H9 (cell line): ENCODE data around the gene DGCR2. TPM values are rescaled to one million over a fixed set of nuclear protein-coding genes. Genes with fewer than 3 reads are reported as not detected.
"Not testable (repeated sequence)": the region's sequence is repeated elsewhere in the genome, so short reads cannot be mapped to it uniquely, and the experiment has no call there.

Source experiments
- DNase-seq: peaks from one replicate; pipeline ENCODE4 v3.0.0-alpha.2; 2017
- H2AFZ ChIP-seq: one replicate; pipeline ENCODE4 v1.6.1; 2013; ENCODE audit warnings: mild to moderate bottlenecking, low read length, control low read depth, moderate library complexity
- H2AK5ac ChIP-seq: 2 replicates; pipeline ENCODE4 v1.6.1; 2013; ENCODE audit warnings: low read length, control low read depth, mixed read lengths; ENCODE audit not compliant: insufficient read length
- H2BK120ac ChIP-seq: one replicate; pipeline ENCODE4 v1.6.1; 2013; ENCODE audit warnings: low read depth, mild to moderate bottlenecking, low read length, control low read depth, inconsistent platforms; ENCODE audit not compliant: poor library complexity, severe bottlenecking
- H2BK12ac ChIP-seq: 2 replicates; pipeline ENCODE4 v1.6.1; 2013; ENCODE audit warnings: low read length, control low read depth, mixed read lengths, low read depth; ENCODE audit not compliant: insufficient read length
- H2BK15ac ChIP-seq: 2 replicates; pipeline ENCODE4 v1.6.1; 2013; ENCODE audit warnings: low read depth, low read length, control low read depth
- H2BK20ac ChIP-seq: one replicate; pipeline ENCODE4 v1.6.1; 2013; ENCODE audit warnings: low read depth, mild to moderate bottlenecking, low read length, control low read depth, inconsistent platforms; ENCODE audit not compliant: poor library complexity, severe bottlenecking
- H2BK5ac ChIP-seq: 2 replicates; pipeline ENCODE4 v1.6.1; 2013; ENCODE audit warnings: low read length, control low read depth, mixed read lengths; ENCODE audit not compliant: insufficient read length
- H3K14ac ChIP-seq: 2 replicates; pipeline ENCODE4 v1.6.1; 2013; ENCODE audit warnings: low read length, control low read depth; ENCODE audit not compliant: insufficient read depth
- H3K18ac ChIP-seq: 2 replicates; pipeline ENCODE4 v1.6.1; 2013; ENCODE audit warnings: low read depth, mild to moderate bottlenecking, mixed read lengths, low read length, control low read depth; ENCODE audit not compliant: insufficient read length
- H3K23ac ChIP-seq: 2 replicates; pipeline ENCODE4 v1.6.1; 2013; ENCODE audit warnings: low read length, control low read depth, mixed read lengths, low read depth; ENCODE audit not compliant: insufficient read length
- H3K23me2 ChIP-seq: 2 replicates; pipeline ENCODE4 v1.6.1; 2013; ENCODE audit warnings: low read depth, mild to moderate bottlenecking, mixed read lengths, low read length, control low read depth; ENCODE audit not compliant: insufficient read length, poor library complexity, severe bottlenecking
- H3K27ac ChIP-seq: 2 replicates; pipeline ENCODE4 v1.5.1; 2013; ENCODE audit warnings: low read length, control low read depth, mixed read lengths, low read depth; ENCODE audit not compliant: insufficient read length
- H3K27me3 ChIP-seq: 2 replicates; pipeline ENCODE4 v1.6.1; 2013; ENCODE audit warnings: low read length, control low read depth, inconsistent platforms; ENCODE audit not compliant: insufficient read depth
- H3K4ac ChIP-seq: 2 replicates; pipeline ENCODE4 v1.6.1; 2013; ENCODE audit warnings: low read depth, mild to moderate bottlenecking, control low read depth, inconsistent platforms, low read length, moderate library complexity
- H3K4me1 ChIP-seq: 2 replicates; pipeline ENCODE4 v1.6.1; 2013; ENCODE audit warnings: low read length, control low read depth, inconsistent platforms; ENCODE audit not compliant: insufficient read depth
- H3K4me2 ChIP-seq: 2 replicates; pipeline ENCODE4 v1.6.1; 2013; ENCODE audit warnings: low read length, control low read depth, mixed read lengths; ENCODE audit not compliant: insufficient read length, insufficient read depth
- H3K56ac ChIP-seq: 2 replicates; pipeline ENCODE4 v1.6.1; 2013; ENCODE audit warnings: low read depth, mild to moderate bottlenecking, mixed read lengths, low read length, control low read depth; ENCODE audit not compliant: insufficient read length
- H3K79me1 ChIP-seq: 2 replicates; pipeline ENCODE4 v1.6.1; 2013; ENCODE audit warnings: low read depth, mild to moderate bottlenecking, moderate library complexity, low read length, control low read depth, inconsistent platforms; ENCODE audit not compliant: insufficient read depth, poor library complexity, severe bottlenecking
- H3K79me2 ChIP-seq: 2 replicates; pipeline ENCODE4 v1.6.1; 2013; ENCODE audit warnings: low read length, control low read depth, inconsistent platforms; ENCODE audit not compliant: insufficient read depth
- H3K9ac ChIP-seq: 2 replicates; pipeline ENCODE4 v1.6.1; 2013; ENCODE audit warnings: low read length, control low read depth, mixed read lengths; ENCODE audit not compliant: insufficient read length; ENCODE audit errors: extremely low read depth
- H3K9me3 ChIP-seq: one replicate; pipeline ENCODE4 v1.6.1; 2013; ENCODE audit warnings: low read depth, low read length, inconsistent platforms; ENCODE audit not compliant: control insufficient read depth
- H3T11ph ChIP-seq: one replicate; pipeline ENCODE4 v1.6.1; 2013; ENCODE audit warnings: mild to moderate bottlenecking, low read length, control low read depth, inconsistent platforms
- H4K20me1 ChIP-seq: one replicate; pipeline ENCODE4 v1.6.1; 2013; ENCODE audit not compliant: control insufficient read depth, insufficient read length, insufficient read depth
- H4K5ac ChIP-seq: 2 replicates; pipeline ENCODE4 v1.6.1; 2013; ENCODE audit warnings: low read depth, mild to moderate bottlenecking, mixed read lengths, low read length, control low read depth; ENCODE audit not compliant: insufficient read length
- H4K8ac ChIP-seq: replicated peaks from 2 replicates; pipeline ENCODE4 v1.6.1; 2013; ENCODE audit warnings: low read length, control low read depth, mixed read lengths, low read depth; ENCODE audit not compliant: insufficient read length
- H4K91ac ChIP-seq: 2 replicates; pipeline ENCODE4 v1.6.1; 2013; ENCODE audit warnings: low read depth, mild to moderate bottlenecking, moderate library complexity, mixed read lengths, low read length, control low read depth; ENCODE audit not compliant: insufficient read length
- H3K27ac Mint-ChIP-seq, 3 experiments: 2 replicates in 2 of 3; 3 replicates in 1 of 3; pipeline ENCODE4 v1.8.0; 2020 to 2021; ENCODE audit warnings: mixed read lengths in 3 of 3, mild to moderate bottlenecking in 1 of 3, moderate library complexity in 1 of 3
- H3K27me3 Mint-ChIP-seq: 2 replicates; pipeline ENCODE4 v1.8.0; 2021; ENCODE audit warnings: low read depth, mild to moderate bottlenecking, moderate library complexity, mixed read lengths
- H3K36me3 Mint-ChIP-seq, 3 experiments: 2 replicates in 2 of 3; 3 replicates in 1 of 3; pipeline ENCODE4 v1.8.0; 2020 to 2021; ENCODE audit warnings: low read depth in 3 of 3, mixed read lengths in 3 of 3; ENCODE audit not compliant: insufficient read depth in 1 of 3
- H3K4me1 Mint-ChIP-seq, 2 experiments: 2 replicates each; pipeline ENCODE4 v1.8.0; 2020; ENCODE audit warnings: mixed read lengths in 2 of 2
- H3K4me3 Mint-ChIP-seq, 2 experiments: 2 replicates in 1 of 2; 3 replicates in 1 of 2; pipeline ENCODE4 v1.8.0; 2020 to 2021; ENCODE audit warnings: mild to moderate bottlenecking in 2 of 2, mixed read lengths in 2 of 2, moderate library complexity in 1 of 2
- H3K9me3 Mint-ChIP-seq, 2 experiments: 2 replicates in 1 of 2; 3 replicates in 1 of 2; pipeline ENCODE4 v1.8.0; 2020; ENCODE audit warnings: mild to moderate bottlenecking in 2 of 2, mixed read lengths in 2 of 2, moderate library complexity in 1 of 2
- WGBS: extraction: QIAGEN DNeasy Blood & Tissue Kit; methylation state at CpG from one replicate; pipeline ENCODE4 v1.1.7; 2013; ENCODE audit warnings: missing lambda C conversion rate, low lambda C conversion rate, mixed read lengths; ENCODE audit not compliant: insufficient read length; ENCODE audit errors: extremely low coverage; 5-methylcytosine and 5-hydroxymethylcytosine counted together
- total RNA-seq: library from RNA; stranded (reverse); gene quantifications from 2 replicates; pipeline ENCODE4 v1.2.1, GENCODE V29; 2021
- TF ChIP-seq, protein P1 (sequence below): fragments of 200-600 bp; sonication (generic); conservative IDR thresholded peaks from 3 replicates; pipeline ENCODE4 v1.8.0; 2021; ENCODE audit warnings: antibody characterized with exemption, mild to moderate bottlenecking

Gene DGCR2
- total RNA-seq, 1 experiment from 2014 or later, result 47.2 TPM

GRCh38 chr22:19164425-19164824, 42.2 kb upstream of the DGCR2 start:
- WGBS, result no CpG with 5 or more reads among the region's 6 CpGs

DNA sequence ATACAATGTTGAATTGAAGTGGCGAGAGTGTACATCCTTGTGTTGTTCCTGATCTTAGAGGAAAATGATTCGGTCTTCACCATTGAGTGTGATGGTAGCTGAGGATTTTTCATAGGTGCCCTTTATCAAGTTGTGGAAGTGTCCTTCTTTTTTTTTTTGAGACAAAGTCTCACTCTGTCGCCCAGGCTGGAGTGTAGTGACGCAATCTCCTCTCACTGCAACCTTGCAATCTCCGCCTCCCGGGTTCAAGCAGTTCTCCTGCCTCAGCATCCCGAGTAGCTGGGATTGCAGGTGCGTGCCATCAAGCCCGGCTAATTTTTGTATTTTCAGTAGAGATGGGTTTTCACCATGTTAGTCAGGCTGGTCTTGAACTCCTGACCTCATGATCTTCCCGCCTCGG, 36.4 kb upstream of the DGCR2 start:
- not testable (repeated sequence) for H3K79me2 ChIP-seq, H3K4me1 Mint-ChIP-seq, H3K14ac ChIP-seq, H2BK15ac ChIP-seq, H3K36me3 Mint-ChIP-seq, H3K23me2 ChIP-seq, H4K5ac ChIP-seq, H3K4me3 Mint-ChIP-seq, H4K20me1 ChIP-seq, H2BK5ac ChIP-seq, H2AK5ac ChIP-seq, DNase-seq, H3K4ac ChIP-seq, H3K27me3 ChIP-seq, H3K4me2 ChIP-seq, H3T11ph ChIP-seq, H3K79me1 ChIP-seq, H4K91ac ChIP-seq, H3K4me1 ChIP-seq, H3K23ac ChIP-seq, H4K8ac ChIP-seq, H2BK12ac ChIP-seq, H3K9ac ChIP-seq, H3K27ac ChIP-seq, H3K56ac ChIP-seq, H2AFZ ChIP-seq, H3K9me3 ChIP-seq, H3K18ac ChIP-seq, H2BK120ac ChIP-seq, H3K9me3 Mint-ChIP-seq, H2BK20ac ChIP-seq
- Mint-ChIP-seq H3K27me3 (peaks cover 83% of the 10 kb centered on the region), H3K27ac (peak overlapping the region in 1 of 3 experiments; percentile 15; a peak in 1 of 7 replicates)
- no CpG with 5 or more reads among the region's 11 CpGs for WGBS

More at GRCh38 chr22:19164425-19164824, 42.2 kb upstream of the DGCR2 start:
- no peaks in the 10 kb centered on the region; the same call in 1 of the 2 replicates for H3K27me3 ChIP-seq
- H3K27ac ChIP-seq, result no peak overlapping the region
- no peak overlapping the region for H2BK15ac ChIP-seq
- H2AK5ac ChIP-seq, result no peak overlapping the region
- Mint-ChIP-seq H3K36me3 (no peaks in the 10 kb centered on the region), H3K27ac (no peak overlapping the region), H3K4me3 (no peak overlapping the region), H3K27me3 (peaks cover 82% of the 10 kb centered on the region), H3K9me3 (no peaks in the 10 kb centered on the region), H3K4me1 (peaks cover under 1 to 11% of the 10 kb centered on the region in 2 experiments)
- H4K20me1 ChIP-seq, result no peaks in the 10 kb centered on the region
- H3K79me2 ChIP-seq, result no peaks in the 10 kb centered on the region
- H2BK120ac ChIP-seq, result no peak overlapping the region
- H3K56ac ChIP-seq, result no peak overlapping the region
- H3T11ph ChIP-seq, result no peak overlapping the region
- H4K5ac ChIP-seq, result no peak overlapping the region
- H3K4ac ChIP-seq, result no peak overlapping the region
- no peak overlapping the region for H2AFZ ChIP-seq
- no peak for DNase-seq
- H3K4me1 ChIP-seq, result no peaks in the 10 kb centered on the region
- no peak overlapping the region for H4K91ac ChIP-seq
- TF ChIP-seq, protein P1, sequence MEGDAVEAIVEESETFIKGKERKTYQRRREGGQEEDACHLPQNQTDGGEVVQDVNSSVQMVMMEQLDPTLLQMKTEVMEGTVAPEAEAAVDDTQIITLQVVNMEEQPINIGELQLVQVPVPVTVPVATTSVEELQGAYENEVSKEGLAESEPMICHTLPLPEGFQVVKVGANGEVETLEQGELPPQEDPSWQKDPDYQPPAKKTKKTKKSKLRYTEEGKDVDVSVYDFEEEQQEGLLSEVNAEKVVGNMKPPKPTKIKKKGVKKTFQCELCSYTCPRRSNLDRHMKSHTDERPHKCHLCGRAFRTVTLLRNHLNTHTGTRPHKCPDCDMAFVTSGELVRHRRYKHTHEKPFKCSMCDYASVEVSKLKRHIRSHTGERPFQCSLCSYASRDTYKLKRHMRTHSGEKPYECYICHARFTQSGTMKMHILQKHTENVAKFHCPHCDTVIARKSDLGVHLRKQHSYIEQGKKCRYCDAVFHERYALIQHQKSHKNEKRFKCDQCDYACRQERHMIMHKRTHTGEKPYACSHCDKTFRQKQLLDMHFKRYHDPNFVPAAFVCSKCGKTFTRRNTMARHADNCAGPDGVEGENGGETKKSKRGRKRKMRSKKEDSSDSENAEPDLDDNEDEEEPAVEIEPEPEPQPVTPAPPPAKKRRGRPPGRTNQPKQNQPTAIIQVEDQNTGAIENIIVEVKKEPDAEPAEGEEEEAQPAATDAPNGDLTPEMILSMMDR, result no peak
- H3K4me2 ChIP-seq, result no peak overlapping the region
- H3K79me1 ChIP-seq, result no peaks in the 10 kb centered on the region
- H3K9me3 ChIP-seq, result no peaks in the 10 kb centered on the region
- no peak overlapping the region for H4K8ac ChIP-seq
- no peak overlapping the region for H3K14ac ChIP-seq
- H2BK5ac ChIP-seq, result no peak overlapping the region
- H2BK12ac ChIP-seq, result no peak overlapping the region
- no peak overlapping the region for H3K18ac ChIP-seq
- H3K23ac ChIP-seq, result no peak overlapping the region
- no peaks in the 10 kb centered on the region for H3K23me2 ChIP-seq
- H2BK20ac ChIP-seq, result no peak overlapping the region
- no peak overlapping the region for H3K9ac ChIP-seq
